Mucosa of gallbladder (tissue), 1 donor: ENCODE measurements around the gene FBXO48. TPM values are rescaled to one million over a fixed set of nuclear protein-coding genes. Genes with fewer than 3 reads are reported as not detected.
"Not testable (repeated sequence)": the region's sequence is repeated elsewhere in the genome, so short reads cannot be mapped to it uniquely, and the experiment has no call there.

ENCODE experiments used
- DNase-seq: peaks from one replicate; pipeline ENCODE4 v3.0.0-alpha.2; 2020; ENCODE audit warnings: low spot score
- total RNA-seq: library from RNA; stranded (reverse); gene quantifications from one replicate; pipeline ENCODE4 v1.2.1, GENCODE V29; 2021
- donor health status: DM: no; HTN: no; CAD: no.

FBXO48 gene
- total RNA-seq: 1.7 TPM

DNA sequence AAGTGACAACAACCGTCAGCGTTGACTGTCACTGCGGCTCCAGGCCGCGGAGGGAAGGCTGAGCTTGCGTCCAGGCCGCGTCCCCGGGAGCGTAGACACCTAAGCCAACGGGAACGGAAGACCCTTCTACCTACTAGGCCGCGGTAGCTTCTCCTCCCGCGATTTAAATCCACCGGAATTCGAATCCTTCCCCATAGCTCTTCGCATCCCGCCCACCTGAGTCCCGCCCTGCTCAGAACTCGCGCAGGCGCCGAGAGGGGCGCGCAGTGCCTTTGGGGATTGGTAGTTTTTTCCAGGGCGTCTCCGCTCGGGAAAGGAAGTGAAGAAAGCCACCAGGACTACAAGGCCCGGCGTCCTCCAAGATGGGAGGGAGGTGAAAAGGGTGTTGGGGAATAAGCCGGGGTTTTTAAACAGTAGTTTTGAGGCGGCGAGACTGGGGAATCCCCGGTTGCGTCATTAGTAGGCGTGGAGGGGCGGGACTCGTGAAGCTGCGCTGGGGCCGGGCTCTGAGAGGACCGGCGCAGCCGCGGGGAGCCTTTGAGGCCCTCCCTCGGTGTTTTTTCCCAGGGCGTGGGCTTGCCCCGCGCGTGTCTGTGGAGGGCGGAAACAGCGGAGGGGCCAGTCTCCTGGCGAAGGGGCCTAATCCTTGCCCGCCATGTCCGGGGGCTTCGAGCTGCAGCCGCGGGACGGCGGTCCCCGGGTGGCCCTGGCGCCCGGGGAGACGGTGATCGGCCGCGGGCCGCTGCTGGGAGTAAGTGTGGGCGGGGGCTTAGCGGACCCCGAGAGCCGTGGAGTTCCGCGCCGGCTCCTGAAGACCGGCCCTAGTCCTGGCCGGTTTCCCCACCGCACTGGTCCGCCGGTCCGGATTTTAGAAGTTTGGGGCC, at the start of gene FBXO48, which contains the start of gene APLF:
Gene FBXO48 (minus strand): TSS at position 218 of the 884 bp plus-strand sequence. CDS start 2,149 bp downstream, outside the sequence.
Gene APLF (plus strand): TSS at position 509 of the 884 bp plus-strand sequence. CDS start 147 bp downstream, at position 656.
- peak; percentile 98 for DNase-seq

- DNase-seq: no peak
These were observed 49.2 kb upstream of the FBXO48 start for GRCh38 chr2:68516051-68516955.

- no peak for DNase-seq
These were observed 47.3 kb upstream of the FBXO48 start for GRCh38 chr2:68514316-68514929.

GRCh38 chr2:68512966-68513365, 45.9 kb upstream of the FBXO48 start:
- no peak for DNase-seq

DNA sequence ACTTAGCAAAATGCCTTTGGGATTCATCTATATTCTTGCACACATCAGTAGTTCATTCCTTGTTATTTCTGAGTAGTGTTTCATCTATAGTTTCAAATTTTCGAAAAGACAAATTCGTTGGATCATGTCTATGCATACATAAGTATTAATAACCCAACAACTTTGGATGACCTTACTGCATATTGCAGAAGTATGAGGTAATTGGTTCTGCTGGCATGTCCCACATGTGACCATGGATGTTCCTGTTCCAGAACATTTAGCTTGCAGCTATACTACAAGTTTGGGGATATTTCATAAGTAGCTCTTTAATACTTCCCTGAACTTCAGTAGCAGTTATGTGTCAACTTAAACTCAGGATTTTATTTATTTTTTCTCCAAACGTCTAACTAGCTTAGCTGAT, 45.2 kb upstream of the FBXO48 start:
- DNase-seq: no peak

GRCh38 chr2:68506170-68506569, 39.1 kb upstream of the FBXO48 start:
- DNase-seq: no peak

DNA sequence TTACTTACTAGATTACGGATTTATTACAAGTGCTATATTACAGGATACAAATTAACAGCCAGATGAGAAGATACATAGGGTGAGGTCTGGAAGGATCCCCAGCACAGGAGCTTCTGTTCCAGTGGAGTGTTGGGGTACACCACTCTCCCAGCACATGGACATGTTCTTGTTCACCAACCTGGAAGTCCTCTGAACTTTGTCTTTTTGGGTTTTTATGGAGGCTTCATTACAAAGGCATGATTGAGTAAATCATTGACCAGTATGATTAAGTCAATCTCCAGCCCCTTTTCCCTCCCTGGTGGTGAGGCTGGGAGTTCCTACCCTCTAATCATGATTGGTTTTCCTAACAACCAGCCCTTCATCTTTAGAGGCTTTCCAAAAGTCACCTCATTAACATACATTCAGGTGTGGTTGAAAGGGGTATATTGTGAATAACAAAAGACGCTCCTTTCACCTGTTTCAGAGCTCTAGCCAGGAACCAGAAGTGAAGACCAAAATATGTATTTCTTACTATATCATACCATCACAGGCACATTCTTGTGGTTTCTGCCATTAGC, 38.6 kb upstream of the FBXO48 start:
- no peak for DNase-seq

GRCh38 chr2:68501768-68502167, 34.7 kb upstream of the FBXO48 start:
- DNase-seq: no peak

- no peak for DNase-seq
These were observed 33.6 kb upstream of the FBXO48 start for GRCh38 chr2:68500649-68501048.

DNA sequence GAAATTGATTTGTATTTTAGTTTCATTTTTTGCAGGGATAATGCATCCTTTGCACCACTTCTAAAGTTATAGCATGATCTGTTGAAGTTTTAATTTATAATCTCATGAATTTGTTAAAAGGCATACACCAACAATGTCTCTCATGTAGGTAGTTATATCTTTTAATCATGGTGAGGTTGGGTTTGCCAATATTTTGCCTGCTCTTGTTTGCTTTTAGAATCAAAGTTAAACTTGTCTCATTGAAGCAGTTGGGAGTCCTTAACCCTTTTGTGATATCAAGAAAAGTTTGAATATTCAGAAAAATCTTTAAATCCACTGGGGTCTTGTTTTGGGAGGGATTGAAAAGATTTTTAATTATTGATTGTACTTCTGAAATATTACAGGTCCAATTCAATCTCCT, 32.0 kb upstream of the FBXO48 start:
- no peak for DNase-seq

- DNase-seq: no peak
These were observed 24.5 kb upstream of the FBXO48 start for GRCh38 chr2:68491582-68491981.

GRCh38 chr2:68489282-68489681, 22.2 kb upstream of the FBXO48 start:
- no peak for DNase-seq

- not testable (repeated sequence) for DNase-seq
These were observed 21.5 kb upstream of the FBXO48 start for GRCh38 chr2:68488605-68489004.

DNA sequence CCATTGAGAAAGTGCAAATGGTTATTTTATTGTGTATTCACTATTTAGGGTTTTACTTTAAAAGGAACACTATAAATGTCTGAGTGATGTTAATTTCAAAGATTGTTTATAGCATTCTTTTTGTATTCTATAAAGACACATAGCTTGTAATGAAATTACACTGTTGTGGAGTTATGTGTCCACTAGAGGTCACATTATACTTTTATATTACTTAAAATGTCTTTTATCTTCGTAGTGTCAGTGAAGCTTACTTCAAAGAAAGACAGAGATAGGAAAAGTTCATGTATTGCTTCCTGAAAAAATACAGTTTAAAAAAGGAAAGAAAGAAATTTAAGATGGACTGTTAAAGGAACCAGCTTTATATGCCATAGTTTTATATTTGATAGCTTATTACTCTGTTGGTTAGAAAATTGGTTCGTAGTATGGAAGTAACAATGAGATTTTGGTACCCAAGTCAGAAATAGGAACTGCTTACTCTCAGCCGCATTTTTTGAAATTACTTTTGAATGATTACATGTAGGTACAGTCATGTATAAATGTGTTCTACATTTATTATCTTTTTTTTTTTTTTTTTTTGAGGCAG, 20.8 kb upstream of the FBXO48 start:
- DNase-seq: no peak

GRCh38 chr2:68483011-68483410, 15.9 kb upstream of the FBXO48 start:
- no peak for DNase-seq

- DNase-seq: no peak
These were observed 15.3 kb upstream of the FBXO48 start for GRCh38 chr2:68482296-68482820.

GRCh38 chr2:68478688-68479087, 11.6 kb upstream of the FBXO48 start:
- DNase-seq: no peak

DNA sequence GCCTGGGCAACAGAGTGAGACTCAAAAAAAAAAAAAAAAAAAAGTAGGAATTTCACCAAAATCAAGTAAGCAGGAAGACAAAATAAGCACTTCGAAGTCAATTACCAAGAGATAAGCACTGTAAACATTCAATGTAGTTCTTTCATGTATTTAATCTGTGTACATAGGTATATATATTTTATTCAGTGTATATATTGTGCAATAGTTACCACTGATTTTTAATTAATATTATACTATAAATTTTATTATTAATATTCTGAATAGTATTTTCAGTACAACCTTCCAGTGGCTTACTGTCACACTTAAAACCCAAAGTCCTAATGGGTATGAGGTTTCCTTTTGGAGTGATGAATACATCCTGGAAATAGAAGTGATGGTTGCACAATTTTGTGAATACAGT, 9.4 kb upstream of the FBXO48 start:
- DNase-seq: no peak

DNA sequence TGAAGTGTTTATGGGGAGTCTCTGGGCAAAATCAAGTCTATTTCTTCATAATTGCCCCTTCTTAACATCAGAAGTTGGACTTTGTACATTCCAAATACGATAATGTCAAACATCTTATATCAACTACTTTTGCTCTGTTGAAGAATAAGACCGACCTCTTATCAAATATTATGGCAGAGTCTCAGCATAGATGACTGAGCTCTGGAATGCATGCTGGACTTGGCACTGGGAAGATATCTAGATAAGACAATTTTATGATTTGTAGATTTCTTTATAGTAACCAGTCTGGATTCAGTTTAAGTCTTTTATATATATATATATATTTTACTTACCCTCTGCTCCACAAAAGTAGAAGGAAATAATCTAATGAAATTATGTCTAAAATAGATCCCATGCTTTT, 8.5 kb upstream of the FBXO48 start:
- DNase-seq: no peak

GRCh38 chr2:68475110-68475509, 8.0 kb upstream of the FBXO48 start:
- no peak for DNase-seq

- DNase-seq: no peak
These were observed 5.8 kb upstream of the FBXO48 start for GRCh38 chr2:68472796-68473414.
